Activated naive CD8-positive, alpha-beta T cell (primary cell): ENCODE data around the gene RPP25L.
A peak's percentile ranks its signal among the peaks of the same experiment; 100 is the strongest.

Source experiments
- H3K27ac Mint-ChIP-seq: one replicate; pipeline ENCODE4 v1.8.0; 2021; ENCODE audit warnings: mixed read lengths
- H3K27me3 Mint-ChIP-seq: one replicate; pipeline ENCODE4 v1.8.0; 2021; ENCODE audit warnings: mixed read lengths
- H3K36me3 Mint-ChIP-seq: one replicate; pipeline ENCODE4 v1.8.0; 2021; ENCODE audit warnings: mixed read lengths
- H3K4me1 Mint-ChIP-seq: one replicate; pipeline ENCODE4 v1.8.0; 2021; ENCODE audit warnings: low read depth, mixed read lengths
- H3K4me3 Mint-ChIP-seq: one replicate; pipeline ENCODE4 v1.8.0; 2021; ENCODE audit warnings: mild to moderate bottlenecking, mixed read lengths
- H3K9me3 Mint-ChIP-seq: one replicate; pipeline ENCODE4 v1.8.0; 2021; ENCODE audit warnings: low read depth, mixed read lengths

Gene RPP25L

GRCh38 chr9:34575862-34576596 lies 35.9 kb downstream of the RPP25L start:
- H3K27ac Mint-ChIP-seq, result no peak overlapping the region
- no peaks in the 10 kb centered on the region for H3K9me3 Mint-ChIP-seq
- H3K4me1 Mint-ChIP-seq, result peaks cover 9% of the 10 kb centered on the region
- H3K4me3 Mint-ChIP-seq, result peak overlapping the region; percentile 20
- H3K27me3 Mint-ChIP-seq, result peaks cover 28% of the 10 kb centered on the region
- no peaks in the 10 kb centered on the region for H3K36me3 Mint-ChIP-seq

GRCh38 chr9:34575241-34575640 lies 36.7 kb downstream of the RPP25L start:
- no peak overlapping the region for H3K27ac Mint-ChIP-seq
- H3K27me3 Mint-ChIP-seq, result peaks cover 22% of the 10 kb centered on the region
- H3K36me3 Mint-ChIP-seq, result no peaks in the 10 kb centered on the region

GRCh38 chr9:34574571-34574970 lies 37.3 kb downstream of the RPP25L start:
- H3K4me1 Mint-ChIP-seq, result peaks cover 9% of the 10 kb centered on the region
- no peak overlapping the region for H3K27ac Mint-ChIP-seq
- H3K4me3 Mint-ChIP-seq, result no peak overlapping the region
- H3K36me3 Mint-ChIP-seq, result no peaks in the 10 kb centered on the region
- H3K9me3 Mint-ChIP-seq, result no peaks in the 10 kb centered on the region
- H3K27me3 Mint-ChIP-seq, result peaks cover 18% of the 10 kb centered on the region

More at GRCh38 chr9:34575241-34575640, 36.7 kb downstream of the RPP25L start:
- H3K4me3 Mint-ChIP-seq, result no peak overlapping the region
- H3K9me3 Mint-ChIP-seq, result no peaks in the 10 kb centered on the region
- H3K4me1 Mint-ChIP-seq, result peaks cover 9% of the 10 kb centered on the region

GRCh38 chr9:34573599-34574325 lies 38.1 kb downstream of the RPP25L start:
- Mint-ChIP-seq H3K9me3 (no peaks in the 10 kb centered on the region), H3K4me3 (no peak overlapping the region), H3K36me3 (no peaks in the 10 kb centered on the region), H3K27me3 (peaks cover 13% of the 10 kb centered on the region), H3K4me1 (peaks cover 4% of the 10 kb centered on the region), H3K27ac (no peak overlapping the region)

- Mint-ChIP-seq H3K4me1 (peaks cover 4% of the 10 kb centered on the region), H3K27me3 (peaks cover 12% of the 10 kb centered on the region), H3K27ac (no peak overlapping the region), H3K4me3 (no peak overlapping the region), H3K9me3 (no peaks in the 10 kb centered on the region), H3K36me3 (no peaks in the 10 kb centered on the region)
Observed at GRCh38 chr9:34572628-34573027, 39.3 kb downstream of the RPP25L start.

- H3K9me3 Mint-ChIP-seq, result no peaks in the 10 kb centered on the region
- H3K4me1 Mint-ChIP-seq, result peaks cover under 1% of the 10 kb centered on the region
- H3K36me3 Mint-ChIP-seq, result no peaks in the 10 kb centered on the region
- no peak overlapping the region for H3K4me3 Mint-ChIP-seq
- peaks cover 9% of the 10 kb centered on the region for H3K27me3 Mint-ChIP-seq
- no peak overlapping the region for H3K27ac Mint-ChIP-seq
Observed at GRCh38 chr9:34572092-34572491, 39.8 kb downstream of the RPP25L start.

DNA sequence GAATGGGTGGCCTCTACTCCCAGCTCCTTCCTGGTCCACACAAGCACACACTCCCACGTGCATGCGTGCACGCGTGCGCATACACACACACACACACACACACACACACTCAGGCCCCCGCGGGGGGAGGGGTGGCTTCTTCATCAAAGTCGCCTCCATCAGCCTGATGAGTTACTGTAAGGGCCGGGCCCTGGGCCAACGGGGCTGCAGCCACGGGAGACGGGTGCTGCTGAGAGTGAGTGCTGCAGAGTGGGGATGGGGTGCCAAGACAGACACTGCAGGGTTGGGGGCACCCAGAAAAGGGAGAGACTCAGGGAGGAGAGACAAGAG lies 40.5 kb downstream of the RPP25L start:
- Mint-ChIP-seq H3K4me3 (no peak overlapping the region), H3K36me3 (no peaks in the 10 kb centered on the region), H3K9me3 (no peaks in the 10 kb centered on the region), H3K4me1 (no peaks in the 10 kb centered on the region), H3K27me3 (peaks cover 15% of the 10 kb centered on the region), H3K27ac (no peak overlapping the region)

- H3K27ac Mint-ChIP-seq, result no peak overlapping the region
- no peaks in the 10 kb centered on the region for H3K4me1 Mint-ChIP-seq
- peaks cover 10% of the 10 kb centered on the region for H3K27me3 Mint-ChIP-seq
- no peak overlapping the region for H3K4me3 Mint-ChIP-seq
- H3K9me3 Mint-ChIP-seq, result no peaks in the 10 kb centered on the region
- no peaks in the 10 kb centered on the region for H3K36me3 Mint-ChIP-seq
Observed at GRCh38 chr9:34570809-34571480, 41.0 kb downstream of the RPP25L start.

DNA sequence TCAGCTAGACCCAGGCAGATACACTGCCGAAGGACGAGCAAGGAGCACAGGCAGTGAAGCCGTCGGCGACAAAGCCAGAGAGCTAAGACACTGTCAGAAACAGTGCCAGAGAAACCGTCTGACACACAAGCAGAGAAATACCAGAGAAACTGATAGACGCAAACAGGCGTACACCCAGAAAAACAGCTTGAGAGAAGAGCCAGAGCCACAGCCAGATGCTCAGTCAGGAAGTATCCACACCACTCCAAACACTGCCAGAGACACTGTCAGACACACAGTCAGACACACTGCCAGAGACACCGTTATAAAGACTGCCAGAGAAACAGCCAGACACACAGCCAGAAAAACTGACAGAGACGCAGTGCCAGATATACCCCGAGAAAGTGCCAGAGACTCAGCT lies 41.5 kb downstream of the RPP25L start:
- H3K4me3 Mint-ChIP-seq, result no peak overlapping the region
- H3K9me3 Mint-ChIP-seq, result no peaks in the 10 kb centered on the region
- H3K36me3 Mint-ChIP-seq, result no peaks in the 10 kb centered on the region
- H3K27me3 Mint-ChIP-seq, result peaks cover 7% of the 10 kb centered on the region
- no peaks in the 10 kb centered on the region for H3K4me1 Mint-ChIP-seq
- no peak overlapping the region for H3K27ac Mint-ChIP-seq

GRCh38 chr9:34568774-34569173 lies 43.1 kb downstream of the RPP25L start:
- H3K27me3 Mint-ChIP-seq, result peaks cover 8% of the 10 kb centered on the region
- H3K27ac Mint-ChIP-seq, result no peak overlapping the region
- H3K9me3 Mint-ChIP-seq, result no peaks in the 10 kb centered on the region
- no peaks in the 10 kb centered on the region for H3K4me1 Mint-ChIP-seq
- H3K4me3 Mint-ChIP-seq, result no peak overlapping the region
- no peaks in the 10 kb centered on the region for H3K36me3 Mint-ChIP-seq

DNA sequence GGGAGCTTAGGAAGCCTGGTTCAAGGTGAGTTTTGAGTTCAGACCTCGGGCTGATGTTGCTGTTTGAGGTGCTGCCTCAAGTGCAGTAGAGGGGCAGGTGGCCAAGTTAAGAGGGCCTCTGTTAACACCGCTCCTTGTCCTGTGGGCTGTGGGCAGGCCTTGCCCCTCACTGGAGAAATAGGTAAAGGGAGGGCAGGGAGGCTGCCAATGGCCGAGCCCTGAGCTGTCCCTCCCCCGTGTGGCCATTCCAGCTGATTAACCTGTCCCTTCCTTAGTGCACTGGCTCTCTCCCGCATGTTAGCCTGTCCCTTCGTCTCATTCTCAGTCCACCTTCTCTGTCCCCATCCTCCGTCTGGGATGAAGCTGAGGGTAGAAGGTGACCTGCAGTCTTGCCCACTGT lies 43.8 kb downstream of the RPP25L start:
- Mint-ChIP-seq H3K4me1 (no peaks in the 10 kb centered on the region), H3K27ac (no peak overlapping the region), H3K4me3 (no peak overlapping the region), H3K9me3 (no peaks in the 10 kb centered on the region), H3K36me3 (no peaks in the 10 kb centered on the region), H3K27me3 (peaks cover 12% of the 10 kb centered on the region)

DNA sequence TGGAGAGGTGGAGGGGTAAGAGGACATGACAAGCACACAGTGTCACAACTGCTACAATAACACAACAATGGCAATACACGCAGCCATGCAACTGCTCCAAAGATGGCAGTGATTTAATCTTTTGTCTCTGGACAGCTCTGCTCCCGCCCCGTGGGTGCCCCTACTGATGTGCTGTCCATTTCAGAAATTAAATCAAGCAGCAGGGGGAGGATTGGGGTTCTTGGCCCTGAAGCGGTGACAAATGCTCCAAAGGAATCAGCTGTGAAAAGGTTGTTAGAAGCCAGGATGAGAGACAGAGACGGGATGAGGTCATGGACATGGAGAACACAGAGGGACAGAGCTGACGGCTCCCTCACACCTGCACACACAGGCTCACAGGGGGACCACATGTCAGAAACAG lies 44.9 kb downstream of the RPP25L start:
- Mint-ChIP-seq H3K4me3 (no peak overlapping the region), H3K36me3 (no peaks in the 10 kb centered on the region), H3K27me3 (peaks cover 12% of the 10 kb centered on the region)

DNA sequence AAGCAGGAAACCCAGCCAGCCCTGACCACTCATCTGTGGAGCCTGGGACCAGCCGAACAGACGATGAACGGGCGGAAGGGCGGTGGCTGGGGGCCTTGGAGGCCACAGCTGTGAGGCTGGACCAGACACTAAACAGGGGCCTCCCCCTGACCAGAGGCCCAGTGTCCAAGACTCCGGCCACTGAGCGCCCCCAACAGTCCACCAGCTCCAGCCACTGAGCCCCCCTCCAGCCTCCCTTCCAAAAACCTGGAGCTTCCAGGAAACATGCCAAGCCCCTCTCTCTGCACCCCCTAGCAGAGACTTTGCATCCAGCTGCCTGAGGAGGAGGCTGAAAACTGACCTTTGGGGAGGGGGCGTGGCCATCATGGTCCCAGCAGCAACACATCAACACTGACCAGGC lies 45.6 kb downstream of the RPP25L start:
- no peak overlapping the region for H3K4me3 Mint-ChIP-seq
- H3K4me1 Mint-ChIP-seq, result no peaks in the 10 kb centered on the region
- H3K27ac Mint-ChIP-seq, result no peak overlapping the region
- H3K36me3 Mint-ChIP-seq, result no peaks in the 10 kb centered on the region
- H3K9me3 Mint-ChIP-seq, result no peaks in the 10 kb centered on the region
- peaks cover 12% of the 10 kb centered on the region for H3K27me3 Mint-ChIP-seq

More for the DNA sequence above, 44.9 kb downstream of the RPP25L start:
- H3K4me1 Mint-ChIP-seq, result no peaks in the 10 kb centered on the region
- no peak overlapping the region for H3K27ac Mint-ChIP-seq
- H3K9me3 Mint-ChIP-seq, result no peaks in the 10 kb centered on the region

DNA sequence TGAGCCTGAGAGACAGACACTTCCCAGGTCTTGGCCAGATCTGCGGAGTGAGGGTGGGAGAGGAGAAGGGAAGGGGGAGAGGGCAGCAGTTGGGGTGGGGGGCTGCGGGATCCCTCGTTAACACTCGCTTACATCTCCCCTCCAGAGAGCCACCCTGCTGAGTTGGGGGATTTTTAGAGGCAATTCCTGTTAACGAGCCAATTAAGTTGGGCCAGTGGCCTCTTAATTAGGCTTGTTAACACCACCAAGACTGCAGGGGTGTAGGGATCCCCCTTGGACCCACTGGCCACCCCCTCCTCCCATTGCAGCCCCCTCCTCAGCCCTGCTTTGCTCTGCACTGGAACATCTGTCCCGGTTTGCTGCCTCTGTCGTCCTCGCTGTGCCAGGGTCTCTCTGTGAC lies 46.0 kb downstream of the RPP25L start:
- Mint-ChIP-seq H3K9me3 (no peaks in the 10 kb centered on the region), H3K4me1 (no peaks in the 10 kb centered on the region), H3K27ac (no peak overlapping the region), H3K36me3 (no peaks in the 10 kb centered on the region), H3K27me3 (peaks cover 12% of the 10 kb centered on the region), H3K4me3 (no peak overlapping the region)

- Mint-ChIP-seq H3K27me3 (peaks cover 15% of the 10 kb centered on the region), H3K9me3 (no peaks in the 10 kb centered on the region), H3K27ac (no peak overlapping the region), H3K4me3 (no peak overlapping the region), H3K36me3 (no peaks in the 10 kb centered on the region), H3K4me1 (no peaks in the 10 kb centered on the region)
Observed at GRCh38 chr9:34564617-34565016, 47.3 kb downstream of the RPP25L start.
